GM13976 (cell line): Measurements from ENCODE around the gene GLTP.

Source experiments
- DNase-seq: peaks from one replicate; pipeline ENCODE4 v3.0.0; 2012; ENCODE audit warnings: low spot score
- in situ Hi-C: fragments of 300-500 bp; cut with MboI; formaldehyde crosslinking; loops from one replicate; pipeline ENCODE4 v1.12.0; 2022; ENCODE audit warnings: low sequenced_read_pairs, mixed read lengths, inconsistent platforms; ENCODE audit not compliant: unreplicated experiment
- TF ChIP-seq, protein P1 (sequence below): IDR thresholded peaks from 2 replicates; pipeline ENCODE4 v1.5.1; 2012; ENCODE audit warnings: borderline replicate concordance, mild to moderate bottlenecking; ENCODE audit not compliant: insufficient read depth; ENCODE audit errors: extremely low read depth, missing control alignments, control extremely low read depth

GLTP gene

DNA sequence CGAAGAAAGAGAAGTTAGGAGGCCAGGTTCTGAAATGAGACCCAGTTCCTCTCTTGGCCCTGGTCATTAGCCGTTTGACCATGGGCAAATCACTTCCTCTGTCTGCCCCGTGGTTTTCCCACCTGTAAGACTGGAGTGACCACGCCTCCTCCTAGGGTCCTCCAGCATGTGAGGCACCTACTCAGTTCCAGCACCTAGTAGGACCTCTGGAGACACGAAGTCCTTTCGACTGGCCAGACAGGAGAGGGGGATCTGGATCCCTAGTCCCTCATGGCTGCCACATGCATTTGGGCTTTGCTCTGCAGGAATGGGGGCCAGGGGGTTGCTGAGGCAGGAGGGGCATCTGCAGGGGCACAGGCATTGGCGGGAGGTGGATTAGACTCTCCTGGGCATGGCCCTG, 63.5 kb downstream of the GLTP start:
- DNase-seq = no peak
- in situ Hi-C loops = no loop called here
- TF ChIP-seq, protein P1, sequence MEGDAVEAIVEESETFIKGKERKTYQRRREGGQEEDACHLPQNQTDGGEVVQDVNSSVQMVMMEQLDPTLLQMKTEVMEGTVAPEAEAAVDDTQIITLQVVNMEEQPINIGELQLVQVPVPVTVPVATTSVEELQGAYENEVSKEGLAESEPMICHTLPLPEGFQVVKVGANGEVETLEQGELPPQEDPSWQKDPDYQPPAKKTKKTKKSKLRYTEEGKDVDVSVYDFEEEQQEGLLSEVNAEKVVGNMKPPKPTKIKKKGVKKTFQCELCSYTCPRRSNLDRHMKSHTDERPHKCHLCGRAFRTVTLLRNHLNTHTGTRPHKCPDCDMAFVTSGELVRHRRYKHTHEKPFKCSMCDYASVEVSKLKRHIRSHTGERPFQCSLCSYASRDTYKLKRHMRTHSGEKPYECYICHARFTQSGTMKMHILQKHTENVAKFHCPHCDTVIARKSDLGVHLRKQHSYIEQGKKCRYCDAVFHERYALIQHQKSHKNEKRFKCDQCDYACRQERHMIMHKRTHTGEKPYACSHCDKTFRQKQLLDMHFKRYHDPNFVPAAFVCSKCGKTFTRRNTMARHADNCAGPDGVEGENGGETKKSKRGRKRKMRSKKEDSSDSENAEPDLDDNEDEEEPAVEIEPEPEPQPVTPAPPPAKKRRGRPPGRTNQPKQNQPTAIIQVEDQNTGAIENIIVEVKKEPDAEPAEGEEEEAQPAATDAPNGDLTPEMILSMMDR = no peak

DNA sequence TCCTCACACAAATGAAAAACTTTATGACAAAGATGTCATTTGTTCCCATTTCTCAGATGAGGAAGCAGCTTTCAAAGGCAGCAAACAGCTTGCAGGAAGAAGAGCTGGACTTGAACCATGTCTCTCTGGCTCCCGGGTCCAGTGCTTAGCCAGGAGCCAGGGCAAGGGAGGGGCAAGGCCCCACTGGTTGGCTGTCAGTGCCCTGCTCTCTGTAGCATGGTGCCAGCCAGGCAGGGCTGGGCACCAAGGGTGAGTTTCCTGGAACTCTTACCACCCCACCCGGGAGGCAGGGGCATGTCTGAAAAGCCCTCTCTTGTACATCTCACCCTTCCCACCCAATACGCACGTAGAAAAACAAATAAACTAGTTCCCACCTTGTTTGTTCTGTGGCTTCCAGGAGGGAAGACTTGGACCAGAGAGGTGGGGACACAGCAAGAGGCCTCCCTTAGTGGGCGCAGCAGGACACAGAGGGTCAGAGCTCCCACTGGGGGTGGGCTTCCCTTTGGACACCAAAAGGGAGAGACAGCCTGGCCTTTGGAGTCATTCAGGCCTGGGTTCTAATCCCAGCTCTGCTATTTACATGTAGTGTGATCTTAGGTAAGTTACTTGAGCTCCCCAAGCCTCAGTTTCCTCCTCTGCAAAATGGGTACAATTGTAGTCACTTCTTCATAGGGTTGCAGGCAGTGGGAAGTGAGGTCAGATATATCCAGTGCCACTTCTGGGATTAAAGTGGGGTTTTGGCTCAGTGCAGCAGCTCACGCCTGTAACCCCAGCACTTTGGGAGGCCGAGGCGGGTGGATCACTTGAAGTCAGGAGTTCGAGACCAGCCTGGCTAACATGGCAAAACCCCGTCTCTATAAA, 64.4 kb downstream of the GLTP start:
- TF ChIP-seq, protein P1 = no peak
- in situ Hi-C loops = no loop called here
- no peak for DNase-seq

GRCh38 chr12:109815225-109815624, 65.1 kb downstream of the GLTP start:
- TF ChIP-seq, protein P1 = no peak
- no peak for DNase-seq
- in situ Hi-C loops = no loop called here

DNA sequence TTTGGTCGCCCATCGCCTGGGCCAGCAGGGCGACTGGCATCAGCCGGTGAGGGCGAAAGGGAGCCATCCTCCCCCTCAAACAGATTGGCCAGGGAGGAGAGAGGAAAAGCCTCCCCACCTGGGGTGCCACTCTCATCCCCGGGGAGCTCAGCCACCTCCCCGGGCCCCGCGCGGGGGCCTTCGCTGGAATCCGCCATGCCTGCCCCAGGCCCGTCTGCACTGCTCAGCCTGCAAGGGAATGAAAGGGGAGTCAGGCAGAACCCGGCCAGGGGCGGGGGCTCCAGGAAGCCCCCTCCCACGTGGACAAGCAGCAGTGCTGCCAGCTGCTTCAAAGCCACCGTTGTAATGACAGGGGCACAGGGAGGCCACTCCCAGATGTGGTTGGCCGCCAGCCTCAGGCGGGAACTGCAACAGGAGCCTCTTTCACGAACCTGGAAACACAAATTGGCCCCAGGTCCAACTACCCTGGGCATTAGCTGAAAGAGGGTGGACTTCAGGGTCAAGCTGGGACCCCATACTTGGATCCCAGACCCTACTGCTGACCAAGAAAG, 65.7 kb downstream of the GLTP start:
- DNase-seq = no peak
- in situ Hi-C loops = no loop called here

DNA sequence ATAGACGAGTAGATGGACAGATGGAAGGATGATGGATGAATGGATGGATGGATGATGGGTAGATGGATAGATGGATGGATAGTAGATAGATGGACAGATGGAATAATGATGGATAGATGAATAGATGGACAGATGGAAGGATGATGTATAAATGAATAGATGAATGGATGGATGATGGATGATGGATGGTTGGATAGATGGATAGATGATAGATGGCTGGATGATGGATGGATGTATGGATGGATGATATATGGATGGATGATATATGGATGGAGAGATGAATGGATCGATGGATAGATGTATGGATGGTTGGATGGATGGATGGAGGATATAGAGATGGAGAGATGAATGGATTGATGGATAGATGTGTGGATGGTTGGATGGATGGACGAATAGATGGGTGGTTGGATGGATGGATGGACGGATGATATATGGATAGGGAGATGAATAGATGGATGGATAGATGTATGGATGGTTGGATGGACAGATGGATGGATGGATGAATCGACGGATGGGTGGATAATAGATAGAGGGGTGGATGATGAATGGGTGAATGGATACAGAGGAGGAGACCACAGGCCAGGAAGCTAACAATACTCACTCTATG, 66.4 kb downstream of the GLTP start:
- no peak for DNase-seq
- in situ Hi-C loops = no loop called here
- TF ChIP-seq, protein P1 = no peak

More for the DNA sequence above, 65.7 kb downstream of the GLTP start:
- TF ChIP-seq, protein P1 = no peak

- TF ChIP-seq, protein P1 = no peak
- in situ Hi-C loops = no loop called here
- no peak for DNase-seq
Measured at GRCh38 chr12:109811624-109811995, 68.7 kb downstream of the GLTP start.
